Kidney glomerular epithelial cell (primary cell): Measurements from ENCODE around the gene AGFG2.
"Not testable (repeated sequence)": the region's sequence is repeated elsewhere in the genome, so short reads cannot be mapped to it uniquely, and the experiment has no call there.

ENCODE experiments used
- DNase-seq: peaks from one replicate; lab custom pipeline; 2025; lab: John Stamatoyannopoulos, UW

Gene AGFG2

DNA sequence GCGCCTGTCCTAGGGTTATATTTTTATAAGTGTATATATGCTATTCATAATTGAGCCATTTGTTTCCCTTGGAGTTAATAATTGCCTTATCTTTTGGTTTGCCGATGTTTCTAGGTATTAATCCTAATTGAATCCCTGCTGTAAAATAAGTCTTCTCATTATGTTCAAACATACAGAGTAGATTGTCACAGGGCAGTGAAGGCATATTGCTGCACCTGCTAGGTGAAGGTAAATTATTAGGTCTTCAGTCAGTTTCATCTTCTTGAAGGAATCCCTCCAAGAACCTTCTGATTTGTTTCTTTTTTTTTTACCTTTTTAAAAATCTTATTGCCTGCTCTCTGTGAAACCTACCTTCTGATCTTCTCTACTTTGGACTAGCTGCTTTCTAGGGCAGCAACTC, 17.9 kb upstream of the AGFG2 start:
- DNase-seq: no peak

DNA sequence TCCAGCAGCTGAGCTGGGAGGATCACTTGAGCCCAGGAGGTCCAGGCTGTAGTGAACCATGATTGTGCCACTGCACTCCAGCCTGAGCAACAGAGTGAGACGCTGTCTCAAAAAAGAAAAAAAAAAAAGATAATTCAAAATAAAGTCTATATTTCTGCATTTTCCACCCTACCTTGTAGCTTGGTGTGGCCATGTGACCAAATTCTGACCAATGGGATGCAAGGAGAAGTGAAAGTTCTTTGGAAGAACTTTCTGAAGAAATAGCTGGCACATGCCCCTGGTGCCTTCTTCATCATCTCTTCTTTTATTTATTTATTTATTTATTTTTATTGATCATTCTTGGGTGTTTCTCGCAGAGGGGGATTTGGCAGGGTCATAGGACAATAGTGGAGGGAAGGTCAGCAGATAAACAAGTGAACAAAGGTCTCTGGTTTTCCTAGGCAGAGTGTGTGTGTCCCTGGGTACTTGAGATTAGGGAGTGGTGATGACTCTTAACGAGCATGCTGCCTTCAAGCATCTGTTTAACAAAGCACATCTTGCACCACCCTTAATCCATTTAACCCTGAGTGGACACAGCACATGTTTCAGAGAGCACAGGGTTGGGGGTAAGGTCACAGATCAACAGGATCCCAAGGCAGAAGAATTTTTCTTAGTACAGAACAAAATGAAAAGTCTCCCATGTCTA, 17.0 kb upstream of the AGFG2 start:
- not testable (repeated sequence) for DNase-seq

DNA sequence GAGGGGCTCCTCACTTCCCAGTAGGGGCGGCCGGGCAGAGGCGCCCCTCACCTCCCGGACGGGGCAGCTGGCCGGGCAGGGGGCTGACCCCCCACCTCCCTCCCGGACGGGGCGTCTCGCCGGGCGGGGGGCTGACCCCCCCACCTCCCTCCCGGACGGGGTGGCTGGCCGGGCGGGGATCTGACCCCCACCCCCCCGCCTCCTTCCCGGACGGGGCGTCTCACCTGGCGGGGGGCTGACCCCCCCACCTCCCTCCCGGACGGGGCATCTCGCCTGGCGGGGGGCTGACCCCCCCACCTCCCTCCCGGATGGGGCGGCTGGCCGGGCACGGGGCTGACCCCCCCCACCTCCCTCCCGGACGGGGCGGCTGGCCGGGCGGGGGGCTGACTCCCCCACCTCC, 15.8 kb upstream of the AGFG2 start:
- not testable (repeated sequence) for DNase-seq

DNA sequence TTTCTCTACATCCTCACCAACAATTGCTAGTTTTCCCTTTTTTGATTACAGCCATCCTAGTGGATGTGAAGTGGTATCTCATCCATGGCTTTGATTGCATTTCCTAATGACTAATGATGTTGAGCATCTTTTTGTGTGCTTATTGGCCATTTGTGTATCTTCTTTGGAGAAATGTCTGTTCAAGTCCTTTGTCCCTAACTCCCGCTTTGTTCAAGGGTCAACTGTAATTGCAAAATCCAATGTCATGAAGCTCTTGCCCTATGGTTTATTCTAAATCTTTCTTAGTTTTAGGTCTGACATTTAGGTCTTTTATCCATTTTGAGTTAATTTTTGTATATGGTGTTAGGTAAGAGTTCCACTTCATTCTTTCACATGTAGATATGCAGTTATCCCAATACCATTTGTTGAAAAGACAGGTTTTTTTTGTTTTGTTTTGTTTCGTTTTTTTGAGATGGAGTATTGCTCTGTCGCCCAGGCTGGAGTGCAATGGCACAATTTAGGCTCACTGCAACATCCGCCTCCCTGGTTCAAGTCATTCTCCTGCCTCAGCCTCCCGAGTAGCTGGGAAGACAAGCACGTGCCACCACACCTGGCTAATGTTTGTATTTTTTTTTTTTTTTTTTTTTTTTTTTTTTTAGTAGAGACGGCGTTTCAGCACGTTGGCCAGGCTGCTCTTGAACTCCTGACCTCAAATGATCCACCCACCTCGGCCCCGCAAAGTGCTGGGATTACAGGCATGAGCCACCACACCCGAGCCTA, 10.7 kb upstream of the AGFG2 start:
- DNase-seq: not testable (repeated sequence)

DNA sequence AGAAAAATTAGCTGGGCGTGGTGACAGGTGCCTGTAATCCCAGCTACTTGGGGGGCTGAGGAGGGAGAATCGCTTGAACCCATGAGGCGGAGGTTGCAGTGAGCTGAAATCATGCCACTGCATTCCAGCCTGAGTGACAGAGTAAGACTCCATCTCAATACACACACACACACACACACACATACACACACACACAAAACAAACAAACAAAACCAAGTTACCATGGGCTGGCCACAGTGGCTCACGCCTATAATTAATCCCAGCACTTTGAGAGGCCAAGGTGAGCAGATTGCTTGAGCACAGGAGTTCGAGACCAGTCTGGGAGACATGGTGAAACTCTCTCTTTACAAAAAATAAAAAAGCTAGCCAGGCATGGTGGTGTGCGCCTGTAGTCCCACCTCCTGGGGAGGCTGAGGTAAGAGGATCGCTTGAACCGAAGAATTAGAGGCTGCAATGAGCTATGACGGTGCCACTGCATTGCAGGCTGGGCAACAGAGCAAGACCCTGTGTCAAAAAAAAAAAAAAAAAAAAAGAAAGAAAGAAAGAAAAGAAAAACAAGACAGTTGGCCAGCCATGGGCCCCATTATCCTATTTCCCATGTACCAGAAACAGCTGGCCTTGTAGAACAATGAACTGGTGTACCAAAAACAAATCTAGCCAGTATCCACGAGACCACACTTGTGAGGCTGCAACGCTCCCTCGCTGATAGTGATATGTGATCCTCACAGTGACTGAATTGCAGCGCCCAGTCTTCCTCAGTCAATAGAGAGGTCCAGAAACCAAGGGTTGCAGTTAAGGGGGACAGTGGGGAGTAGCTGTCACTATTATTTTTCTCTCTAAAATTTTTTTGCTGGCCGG, 6.6 kb upstream of the AGFG2 start:
- DNase-seq: no peak

DNA sequence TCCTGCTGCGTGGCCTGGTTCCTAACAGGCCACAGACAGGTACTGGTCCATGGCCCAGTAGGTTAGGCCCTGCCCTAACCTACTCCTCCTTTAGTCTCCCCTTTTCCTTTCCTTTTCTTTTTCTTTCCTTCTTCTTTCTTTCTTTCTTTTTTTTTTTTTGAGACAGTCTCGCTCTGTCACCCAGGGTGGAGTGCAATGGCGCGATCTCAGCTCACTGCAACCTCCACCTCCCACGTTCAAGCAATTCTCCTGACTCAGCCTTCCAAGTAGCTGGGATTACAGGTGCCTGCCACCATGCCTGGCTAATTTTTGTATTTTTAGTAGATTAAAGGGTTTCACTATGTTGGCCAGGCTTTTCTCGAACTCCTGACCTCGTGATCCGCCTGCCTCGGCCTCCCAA, 3.0 kb upstream of the AGFG2 start:
- not testable (repeated sequence) for DNase-seq

DNA sequence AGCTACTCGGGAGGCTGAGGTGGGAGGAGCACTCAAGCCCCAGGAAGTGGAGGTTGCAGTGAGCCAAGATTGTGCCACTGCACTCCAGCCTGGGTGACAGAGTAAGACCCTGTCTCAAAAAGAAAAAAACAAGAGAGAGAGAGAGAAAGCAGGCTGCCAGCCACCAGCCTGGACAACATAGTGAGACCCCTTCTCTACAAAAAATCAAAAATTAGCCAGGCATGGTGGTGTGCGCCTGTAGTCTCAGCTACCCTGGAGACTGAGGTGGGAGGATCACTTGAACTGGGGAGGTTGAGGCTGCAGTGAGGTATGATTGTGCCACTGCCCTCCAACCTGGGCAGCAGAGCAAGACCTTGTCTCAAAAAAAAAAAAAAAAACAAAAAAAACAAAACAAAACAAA, 2.3 kb upstream of the AGFG2 start:
- DNase-seq: not testable (repeated sequence)

DNA sequence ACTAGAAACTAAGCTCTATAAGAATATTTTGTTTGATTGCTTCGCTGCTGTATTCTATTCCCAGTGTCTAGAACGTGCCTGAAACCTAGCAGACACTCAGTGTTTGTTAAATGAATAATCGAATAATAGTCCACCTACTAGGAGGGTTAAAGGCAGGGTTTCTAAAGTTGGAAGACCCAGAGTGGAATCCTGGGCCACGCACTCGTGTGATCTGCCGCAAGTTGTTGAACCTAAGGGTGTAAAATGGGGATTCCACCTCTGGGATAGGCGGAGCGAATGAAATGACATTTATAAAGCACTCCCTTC, 702 bp upstream of the AGFG2 start:
- DNase-seq: no peak

DNA sequence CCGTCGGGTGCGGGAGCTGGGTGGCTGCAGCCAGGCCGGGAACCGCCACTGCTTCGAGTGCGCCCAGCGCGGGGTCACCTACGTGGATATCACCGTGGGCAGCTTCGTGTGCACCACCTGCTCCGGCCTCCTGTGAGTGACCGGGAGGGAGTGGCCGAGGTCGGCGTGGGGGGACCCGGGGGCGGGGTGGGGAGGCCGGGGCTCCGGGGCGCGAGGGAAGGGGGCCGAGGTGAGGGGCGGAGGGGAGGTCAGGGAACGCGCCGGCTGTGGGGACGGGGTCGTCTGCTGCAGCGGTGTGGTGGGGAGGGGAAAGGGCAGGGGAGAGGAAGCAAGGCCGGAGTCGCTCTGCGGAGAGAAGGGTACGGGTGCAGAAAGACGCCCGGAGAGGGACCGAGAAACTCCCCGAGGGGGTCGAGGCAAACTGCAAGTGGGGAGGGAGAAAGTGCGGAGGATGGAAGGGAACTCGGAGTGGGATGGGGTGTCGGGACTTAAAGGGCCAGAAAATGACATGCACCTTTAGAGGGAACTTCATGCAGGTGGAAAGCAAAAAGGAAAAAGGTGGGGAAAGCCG, 518 bp downstream of the AGFG2 start:
- no peak for DNase-seq

DNA sequence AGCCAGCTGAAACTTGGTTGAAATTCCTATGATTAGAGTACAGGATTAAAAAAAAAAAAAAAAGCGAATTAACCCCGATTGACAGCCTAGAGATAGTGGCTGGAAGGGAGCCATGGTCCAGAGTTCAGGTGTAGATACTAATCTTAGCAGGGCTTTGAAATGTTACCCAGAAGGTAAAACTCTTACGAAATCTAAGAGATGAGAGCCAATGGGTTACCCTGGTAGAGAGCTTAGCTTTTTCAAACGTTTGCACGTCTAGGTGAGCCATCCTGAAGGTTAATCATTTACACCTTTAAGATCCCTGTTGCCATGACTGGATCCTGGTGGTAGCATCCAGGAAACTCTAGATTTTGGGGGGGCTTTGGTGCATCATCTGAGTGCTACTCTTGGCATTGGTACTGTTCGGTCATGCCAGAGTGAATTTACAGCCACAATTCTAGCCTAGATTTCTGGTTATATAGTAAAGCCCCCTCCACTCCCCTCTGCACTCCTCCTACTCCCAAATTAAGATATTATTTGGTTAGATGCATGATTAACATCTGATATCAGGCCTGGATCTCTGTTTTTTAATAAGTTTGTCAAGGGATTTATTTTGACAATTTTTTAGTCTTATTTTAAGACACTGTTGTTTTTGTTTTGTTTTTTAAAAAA, 1.2 kb downstream of the AGFG2 start:
- peak; percentile 20 for DNase-seq

DNA sequence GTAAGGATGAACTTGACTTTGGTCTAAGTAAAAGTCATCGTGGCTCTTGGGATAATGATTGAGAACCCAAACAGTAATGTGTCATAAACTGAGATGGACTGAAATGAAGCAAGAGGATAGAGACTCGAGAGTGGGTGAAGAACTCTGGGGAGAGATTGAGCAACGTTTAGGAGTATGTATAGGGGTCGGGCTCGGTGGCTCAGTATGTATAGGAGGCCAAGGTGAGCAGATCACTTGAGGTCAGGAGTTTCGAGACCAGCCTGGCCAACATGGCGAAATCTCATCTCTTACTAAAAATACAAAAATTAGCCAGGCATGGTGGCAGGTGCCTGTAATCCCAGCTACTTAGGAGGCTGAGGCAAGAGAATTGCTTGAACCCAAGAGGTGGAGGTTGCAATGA, 2.3 kb downstream of the AGFG2 start:
- DNase-seq: not testable (repeated sequence)

DNA sequence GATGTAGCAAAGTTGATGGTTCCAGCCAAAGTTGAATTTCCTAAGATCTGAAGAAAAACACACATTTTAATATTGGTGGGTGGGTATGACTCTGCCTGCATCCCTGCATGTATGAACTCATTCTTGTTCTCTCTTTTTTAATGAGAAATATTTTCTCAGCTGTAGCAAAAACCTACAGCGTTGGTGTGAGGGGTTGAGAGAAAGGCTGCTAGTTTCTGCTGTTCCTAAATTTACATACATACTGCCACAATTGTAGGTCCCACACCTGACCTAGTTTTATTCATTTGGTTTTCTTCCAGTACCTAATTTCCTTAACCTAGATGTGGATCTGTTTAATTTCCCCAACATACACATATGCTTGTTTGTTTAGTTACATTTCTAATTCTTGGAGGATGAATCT, 4.6 kb downstream of the AGFG2 start:
- DNase-seq: no peak

DNA sequence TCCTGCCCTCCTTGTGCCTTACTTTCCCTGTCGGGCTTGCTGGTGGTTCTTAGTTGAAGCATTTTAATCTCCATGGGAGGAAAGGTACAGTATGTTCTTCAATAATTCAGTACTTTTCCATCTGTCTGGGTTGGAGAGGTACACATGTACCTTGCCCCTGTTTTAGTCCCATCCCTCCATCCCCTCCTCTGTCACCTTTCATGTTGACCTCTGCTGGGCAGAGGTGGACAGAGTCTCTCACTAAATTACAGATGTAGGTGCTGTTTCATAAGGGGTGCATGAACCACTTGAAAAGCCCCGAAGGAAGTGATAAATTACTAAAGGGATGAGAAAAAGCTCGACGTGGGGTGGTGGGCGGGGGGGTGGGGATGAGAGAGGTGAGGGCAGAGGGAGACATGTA, 5.4 kb downstream of the AGFG2 start:
- DNase-seq: no peak

DNA sequence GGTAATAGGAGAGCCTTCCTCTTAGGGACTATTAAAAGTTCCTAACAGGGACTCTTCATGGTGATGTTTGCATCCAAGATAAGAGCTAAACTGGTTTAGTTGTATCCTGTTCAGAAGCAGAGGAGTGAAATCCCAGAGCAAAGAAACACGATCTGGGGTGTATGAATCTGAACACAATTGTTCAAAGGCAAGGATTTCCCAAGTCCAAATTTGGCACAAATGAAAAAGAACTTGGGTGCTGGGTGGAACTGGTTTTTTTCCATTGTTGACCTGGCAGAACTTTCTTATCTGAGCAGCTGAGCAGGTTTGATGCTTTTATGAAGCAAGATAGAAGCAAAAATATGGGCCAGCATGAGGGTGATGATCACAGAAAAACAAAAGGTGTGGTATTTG, 6.0 kb downstream of the AGFG2 start:
- no peak for DNase-seq

DNA sequence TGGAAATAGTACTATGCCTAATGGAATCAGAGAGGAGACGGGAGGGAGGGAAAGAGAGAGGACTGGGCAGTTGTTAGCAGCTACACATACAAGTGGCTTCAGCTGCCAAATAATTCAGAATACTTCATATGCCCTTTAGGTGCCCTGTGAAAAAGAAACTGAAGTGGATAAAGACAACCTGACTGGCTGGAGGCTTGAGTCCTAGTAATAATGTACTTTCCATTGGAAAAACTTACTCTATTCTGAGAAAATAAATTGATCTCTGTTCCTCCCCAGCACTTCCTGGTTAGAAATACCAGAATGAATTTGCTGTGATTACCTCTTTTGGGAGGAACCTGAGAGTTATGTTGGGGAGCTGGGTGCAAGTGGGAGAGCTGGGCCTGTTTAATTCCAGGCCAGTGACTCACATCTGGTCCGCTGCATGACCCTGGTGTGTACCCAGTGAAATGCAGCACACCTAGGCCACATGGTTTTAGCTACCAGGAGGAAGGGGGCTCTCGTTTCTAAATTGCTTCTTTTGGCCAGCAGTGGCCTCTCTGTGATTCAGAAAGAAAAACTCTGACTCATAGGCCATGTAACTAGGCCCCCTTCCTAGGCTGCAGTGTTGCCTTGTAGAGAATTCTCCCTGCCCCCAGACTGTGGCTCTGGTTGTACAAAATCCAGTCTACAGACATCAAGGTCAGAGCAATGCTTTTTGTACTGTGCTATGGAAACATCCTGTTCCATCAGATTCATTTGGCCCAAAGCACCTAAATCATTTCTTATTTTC, 6.5 kb downstream of the AGFG2 start:
- DNase-seq: peak; percentile 88

DNA sequence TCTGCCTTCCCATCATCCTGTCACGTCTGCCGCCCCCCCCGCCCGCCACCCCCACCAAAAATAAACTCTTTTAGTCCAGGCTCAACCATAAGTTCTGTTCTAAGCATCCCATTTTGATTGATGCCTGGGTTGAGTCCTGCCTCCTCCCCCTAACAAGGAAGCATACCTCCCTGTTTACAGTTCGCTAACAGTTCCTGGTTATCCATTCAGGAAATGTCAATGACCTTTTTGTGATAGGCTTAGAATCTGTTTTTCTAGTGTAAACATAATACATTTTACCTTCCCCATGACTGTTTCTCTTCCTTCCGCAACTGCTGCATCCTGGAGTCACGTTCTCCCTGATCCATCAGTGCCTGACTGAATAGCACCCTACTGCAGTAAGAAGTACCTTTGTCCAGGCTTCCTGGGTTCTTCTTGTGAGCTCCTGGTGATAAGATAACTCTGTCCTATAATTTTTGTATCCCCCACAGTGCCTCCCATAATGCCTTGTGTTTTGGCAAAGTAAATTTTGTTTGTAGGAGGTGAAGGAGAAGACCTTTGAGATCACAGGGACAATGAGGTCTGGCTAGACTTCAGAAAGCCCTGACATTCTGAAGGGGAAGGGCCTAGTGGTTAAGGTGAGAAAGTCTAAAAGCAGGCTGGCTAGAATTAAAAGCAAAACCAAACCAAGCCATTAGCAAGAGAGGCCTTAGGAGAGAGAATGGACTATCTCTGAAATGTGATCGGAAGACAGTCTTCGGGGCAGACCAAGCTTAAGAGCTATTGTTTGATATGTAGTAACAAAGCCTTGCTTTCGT, 7.3 kb downstream of the AGFG2 start:
- peak; percentile 42 for DNase-seq

DNA sequence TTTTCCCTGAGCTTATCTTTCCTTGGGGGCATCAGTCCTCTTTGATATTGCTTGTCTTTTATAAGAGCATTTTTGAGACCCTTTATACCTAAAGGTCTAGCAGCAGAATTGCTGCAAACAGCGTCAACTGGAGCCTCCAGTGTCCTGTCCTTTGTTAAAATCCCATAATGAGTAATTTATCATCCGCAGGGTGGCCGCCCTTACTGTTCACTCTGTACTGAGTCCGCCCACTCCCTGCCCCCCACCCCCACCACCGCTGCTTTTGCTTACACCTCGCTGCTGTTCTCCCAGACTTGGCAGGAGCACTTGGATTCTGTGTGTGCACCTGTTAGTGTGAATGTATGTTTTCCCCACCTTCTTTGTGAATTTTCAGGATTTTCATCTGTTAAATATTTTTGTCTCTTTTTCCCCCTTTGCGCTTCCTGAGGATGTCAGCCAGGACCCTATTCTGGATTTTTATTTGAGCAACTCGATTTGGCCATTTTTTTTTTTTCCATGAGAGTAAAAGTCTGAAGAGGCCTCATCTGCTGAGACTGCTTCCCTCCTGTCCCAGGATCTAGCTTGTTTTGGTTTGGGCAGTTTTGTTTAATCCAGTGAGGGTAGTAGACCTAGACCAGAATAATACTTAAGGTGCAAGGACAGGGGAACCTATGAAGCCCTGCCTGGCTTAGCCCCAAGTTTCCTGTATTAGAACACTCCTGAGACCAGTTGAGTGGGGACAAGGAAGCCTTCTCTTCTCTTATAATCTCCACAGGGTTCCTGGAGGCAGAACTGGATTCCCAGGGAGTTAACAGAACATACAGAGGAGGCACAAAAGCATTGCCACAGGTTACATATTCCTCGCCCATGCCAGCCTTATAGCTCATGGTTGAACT, 8.2 kb downstream of the AGFG2 start:
- DNase-seq: no peak

DNA sequence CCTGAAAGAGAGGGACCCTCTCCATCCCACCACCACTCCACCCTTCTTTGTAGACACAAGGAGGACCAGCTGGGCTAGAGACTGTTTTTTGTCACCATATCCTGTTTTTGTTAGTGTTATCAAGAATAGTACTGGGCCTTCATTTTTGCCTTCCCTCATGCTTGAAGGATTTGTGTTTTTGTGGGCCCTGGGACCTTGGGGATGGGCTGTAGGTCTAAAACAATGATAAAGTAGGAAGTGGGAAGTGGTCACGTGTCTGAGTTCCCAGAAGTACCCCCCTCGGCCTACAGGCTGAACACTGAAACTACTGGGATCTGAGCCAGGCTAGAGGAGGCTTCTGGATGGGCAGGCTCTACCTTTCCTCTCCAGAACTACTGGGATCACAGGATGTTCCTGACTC, 8.9 kb downstream of the AGFG2 start:
- peak; percentile 14 for DNase-seq

DNA sequence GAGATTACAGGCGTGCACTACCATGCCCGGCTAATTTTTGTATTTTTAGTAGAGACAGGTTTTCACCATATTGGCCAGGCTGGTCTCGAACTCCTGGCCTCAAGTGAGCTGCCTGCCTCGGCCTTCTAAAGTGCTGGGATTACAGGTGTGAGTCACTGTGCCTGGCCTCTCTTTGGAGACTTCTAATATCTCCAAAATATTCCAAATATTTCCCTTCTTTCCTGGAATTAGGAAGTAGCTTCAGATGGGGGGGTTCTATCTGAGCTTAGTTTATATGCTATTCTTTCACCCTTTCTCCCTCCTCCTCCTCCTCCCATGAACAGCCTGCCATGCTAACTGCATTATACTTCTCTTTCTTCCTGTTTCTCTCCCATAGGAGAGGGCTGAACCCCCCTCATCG, 9.4 kb downstream of the AGFG2 start:
- not testable (repeated sequence) for DNase-seq

DNA sequence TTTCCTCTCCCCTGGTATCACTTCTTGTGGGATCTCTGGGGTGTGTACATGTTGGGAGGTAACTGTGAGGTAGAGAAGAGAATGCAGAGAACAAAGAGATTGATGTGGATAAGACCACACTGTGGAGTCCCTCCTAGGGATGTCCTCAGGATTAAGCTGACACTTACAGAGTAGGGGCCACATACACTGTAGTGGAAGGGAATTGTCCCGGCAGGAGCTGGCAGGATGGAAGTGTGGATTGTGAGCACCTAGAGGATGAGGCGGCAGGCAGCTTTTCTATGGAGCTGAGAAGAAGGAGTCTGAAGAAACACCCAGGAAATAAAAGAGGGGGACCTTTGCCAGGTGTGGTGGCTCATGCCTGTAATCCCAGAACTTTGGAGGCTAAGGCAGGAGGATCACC, 13.5 kb downstream of the AGFG2 start:
- no peak for DNase-seq
